ENCODE results near the gene OR5B21. TPM values are rescaled to one million over a fixed set of nuclear protein-coding genes. Genes with fewer than 3 reads are reported as not detected.
A peak's percentile ranks its signal among the peaks of the same experiment; 100 is the strongest.

The OR5B21 gene
- total and polyA plus RNA-seq, 12 donors, result not detected

DNA sequence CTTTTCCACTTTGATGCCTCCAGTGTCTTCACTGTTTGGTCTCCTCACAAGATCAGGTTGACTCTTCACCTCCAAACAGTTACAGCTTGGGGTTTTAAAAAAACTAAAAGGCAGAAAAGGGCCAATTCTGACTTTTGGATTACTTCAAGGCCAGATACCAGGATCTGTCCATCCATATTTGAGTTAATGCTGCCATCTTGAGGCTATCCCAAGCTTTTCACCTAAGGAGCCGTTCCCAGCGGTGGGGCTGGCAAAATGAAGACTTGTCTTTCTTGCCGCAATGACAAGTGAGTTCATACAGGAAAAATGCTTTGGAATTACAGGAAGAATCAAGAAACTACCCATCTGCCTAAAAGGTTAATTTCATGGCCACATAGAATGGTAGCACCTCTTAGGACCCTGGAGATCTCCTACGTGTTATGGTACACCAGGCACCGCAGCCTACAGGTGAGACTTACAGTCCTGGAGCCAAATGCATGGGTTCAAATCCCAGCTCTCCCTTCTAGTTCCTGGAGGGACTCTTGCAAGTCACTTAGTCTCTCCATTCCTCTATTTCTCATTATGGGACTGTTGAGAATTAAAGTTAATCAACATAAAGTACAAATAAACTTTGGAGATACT is 6.0 kb upstream of the OR5B21 start:
- TF ChIP-seq CTCF (IDR thresholded peaks at IDR 0.05) (peak; percentile 30 to 61 (median 60)), POLR2A (IDR thresholded peaks at IDR 0.05) (no peak)
- H3K9me3 ChIP-seq (replicated peaks in 1 of 3), result no peaks in the 10 kb centered on the region
- H3K4me3 ChIP-seq, result no peak overlapping the region
- DNase-seq, result peak in 6 of 7 donors; percentile 16 to 56 (median 32)
- no peak overlapping the region for H3K27ac ChIP-seq
- no peaks in the 10 kb centered on the region for H3K4me1 ChIP-seq (replicated peaks in 1 of 2)
- no peaks in the 10 kb centered on the region for H3K27me3 ChIP-seq
- H3K36me3 ChIP-seq (replicated peaks in 1 of 2), result no peaks in the 10 kb centered on the region
- intact Hi-C loops (cut with DNase I), result no loop called here
- WGBS, 4 donors, result 26 to 28% (median 27%) methylated on average over 5 of the region's 5 CpGs

DNA sequence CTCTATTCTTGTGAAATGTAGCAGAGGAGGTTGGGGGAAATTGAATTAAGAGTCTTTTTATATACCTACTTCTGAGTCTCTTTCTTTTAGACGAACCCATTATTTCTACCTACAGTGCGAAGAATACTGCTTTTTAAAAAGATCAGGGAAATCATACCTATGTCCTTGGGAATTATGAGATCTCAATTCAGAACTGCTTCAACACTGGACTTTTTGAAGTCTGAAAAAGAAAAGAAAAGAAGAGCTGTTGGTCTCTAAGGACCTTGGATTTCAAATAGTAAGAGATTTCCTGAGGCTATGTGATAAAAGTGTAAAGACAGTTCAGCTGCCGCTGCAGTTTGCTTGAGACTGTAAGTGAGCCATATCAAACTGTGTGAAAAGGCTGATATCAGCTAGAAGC is 3.7 kb upstream of the OR5B21 start:
- H3K36me3 ChIP-seq (replicated peaks in 1 of 2), result no peaks in the 10 kb centered on the region
- no peaks in the 10 kb centered on the region for H3K4me1 ChIP-seq (replicated peaks in 1 of 2)
- no peaks in the 10 kb centered on the region for H3K27me3 ChIP-seq
- TF ChIP-seq CTCF (IDR thresholded peaks at IDR 0.05), result no peak
- TF ChIP-seq POLR2A (IDR thresholded peaks at IDR 0.05), result no peak
- intact Hi-C loops (cut with DNase I), result no loop called here
- H3K27ac ChIP-seq, result no peak overlapping the region
- no peak overlapping the region for H3K4me3 ChIP-seq
- 76 to 81% (median 79%) methylated on average over 3 of the region's 3 CpGs for WGBS, 4 donors
- DNase-seq, result no peak
- H3K9me3 ChIP-seq (replicated peaks in 1 of 3), result no peaks in the 10 kb centered on the region

GRCh38 chr11:58509748-58510147 is 1.8 kb upstream of the OR5B21 start:
- Histone ChIP-seq H3K27ac (no peak overlapping the region), H3K9me3 (replicated peaks in 1 of 3) (no peaks in the 10 kb centered on the region), H3K36me3 (replicated peaks in 1 of 2) (no peaks in the 10 kb centered on the region), H3K27me3 (no peaks in the 10 kb centered on the region), H3K4me3 (no peak overlapping the region), H3K4me1 (replicated peaks in 1 of 2) (no peaks in the 10 kb centered on the region)
- no peak for DNase-seq
- intact Hi-C loops (cut with DNase I), result no loop called here
- TF ChIP-seq POLR2A (IDR thresholded peaks at IDR 0.05), result no peak
- TF ChIP-seq CTCF (IDR thresholded peaks at IDR 0.05), result no peak
- WGBS, 4 donors, result 47 to 74% (median 54%) methylated on average over 1 of the region's 1 CpG

DNA sequence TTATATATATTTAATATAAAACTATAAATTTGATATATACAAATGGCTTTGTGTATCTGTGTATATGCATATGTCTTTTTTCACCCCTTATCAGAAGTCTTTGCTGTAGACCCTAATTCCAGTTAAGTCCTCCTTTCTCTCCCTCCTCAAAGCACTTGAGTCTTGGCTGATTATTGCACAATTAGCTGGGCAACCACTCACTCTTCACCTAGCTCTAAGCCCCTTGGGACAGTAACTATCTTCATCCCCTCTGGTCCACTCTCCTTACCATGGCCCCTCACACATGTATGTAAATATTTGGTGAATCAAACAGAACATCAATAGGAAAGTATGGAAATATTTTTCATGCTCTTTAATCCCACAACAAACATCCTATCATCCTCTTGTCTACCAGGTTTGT is 909 bp upstream of the OR5B21 start:
- H3K9me3 ChIP-seq (replicated peaks in 1 of 3), result no peaks in the 10 kb centered on the region
- no peak overlapping the region for H3K27ac ChIP-seq
- no peak overlapping the region for H3K4me3 ChIP-seq
- H3K36me3 ChIP-seq (replicated peaks in 1 of 2), result no peaks in the 10 kb centered on the region
- DNase-seq, result no peak
- intact Hi-C loops (cut with DNase I), result no loop called here
- no peak for TF ChIP-seq CTCF (IDR thresholded peaks at IDR 0.05)
- no peak for TF ChIP-seq POLR2A (IDR thresholded peaks at IDR 0.05)
- no peaks in the 10 kb centered on the region for H3K4me1 ChIP-seq (replicated peaks in 1 of 2)
- H3K27me3 ChIP-seq, result no peaks in the 10 kb centered on the region

Data from adrenal gland (tissue), 12 donors.